Measurements from ENCODE around the gene AIFM2.

The AIFM2 gene

DNA sequence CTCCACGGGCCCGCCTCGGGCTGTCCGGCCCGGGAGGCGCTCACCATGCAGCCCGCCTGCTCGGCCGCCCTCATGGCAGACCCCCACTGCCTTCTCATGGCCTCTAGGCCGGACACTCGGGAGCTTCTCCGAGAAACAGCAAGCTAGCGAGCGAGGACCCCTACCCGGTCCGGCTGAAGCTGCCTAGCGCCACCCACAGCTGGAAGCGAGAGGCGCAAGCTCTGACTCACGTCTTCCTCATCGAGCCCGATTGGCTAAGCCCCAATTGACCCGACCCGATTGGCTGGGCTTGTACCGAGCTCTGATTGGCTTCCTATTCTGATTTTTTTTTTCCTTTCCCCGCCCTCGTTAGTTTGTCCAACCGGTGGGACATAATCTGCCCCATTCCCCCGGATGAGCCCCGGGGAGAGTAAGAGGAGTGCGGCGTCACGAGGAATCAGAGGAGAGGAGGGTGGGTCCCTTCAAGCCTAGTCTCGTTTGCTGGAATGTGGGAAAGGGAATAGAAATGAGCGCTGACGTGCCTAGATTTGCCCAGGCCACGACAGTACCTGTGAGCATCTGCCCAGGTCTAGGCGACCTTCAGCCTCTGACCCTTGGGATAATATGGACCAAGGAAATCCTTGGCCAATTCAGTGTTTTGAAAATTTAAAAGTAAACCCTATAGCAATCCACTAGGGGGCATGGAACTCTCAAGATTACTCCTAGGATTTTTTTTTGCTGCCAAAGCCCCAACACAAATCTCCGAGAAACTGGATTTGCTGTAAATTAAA, 14.0 kb upstream of the AIFM2 start, which contains the start of gene TYSND1 (continued):
- TF ChIP-seq ZNF549 (tag by site-specific recombination; IDR thresholded peaks at IDR 0.05) (no peak), GLIS1 (tag by site-specific recombination; IDR thresholded peaks at IDR 0.05) (peak; percentile 4; the same call in 1 of the 2 replicates), ZNF530 (tag by site-specific recombination; IDR thresholded peaks at IDR 0.05; ENCODE audit: low read depth) (no peak), BCL11A (tag by site-specific recombination; IDR thresholded peaks at IDR 0.05; ENCODE audit: low read depth) (peak; percentile 87), ZBTB20 (tag by site-specific recombination; IDR thresholded peaks at IDR 0.05) (peak; percentile 57), ZNF311 (tag by site-specific recombination; IDR thresholded peaks at IDR 0.05; ENCODE audit: borderline replicate concordance) (no peak), ZSCAN30 (tag by site-specific recombination; IDR thresholded peaks at IDR 0.05) (peak; percentile 57), YY1 (tag by site-specific recombination; IDR thresholded peaks at IDR 0.05) (peak; percentile 26), BCL11B (tag by site-specific recombination; IDR thresholded peaks at IDR 0.05; ENCODE audit: low read depth) (peak; percentile 59; the same call in 1 of the 2 replicates), SALL2 (tag by site-specific recombination; IDR thresholded peaks at IDR 0.05; ENCODE audit: borderline replicate concordance) (no peak), ZNF292 (tag by site-specific recombination; IDR thresholded peaks at IDR 0.05; ENCODE audit: borderline replicate concordance, low read depth) (no peak), ZNF768 (tag by site-specific recombination; IDR thresholded peaks at IDR 0.05) (no peak), ZNF596 (tag by site-specific recombination; IDR thresholded peaks at IDR 0.05) (no peak), SCRT2 (tag by site-specific recombination; IDR thresholded peaks at IDR 0.05) (peak; percentile 82), ZNF660 (tag by site-specific recombination; IDR thresholded peaks at IDR 0.05) (peak; percentile 56; the same call in 1 of the 2 replicates), ZNF664 (tag by site-specific recombination; IDR thresholded peaks at IDR 0.05) (no peak), ZNF544 (tag by site-specific recombination; IDR thresholded peaks at IDR 0.05) (no peak), ZNF624 (tag by site-specific recombination; IDR thresholded peaks at IDR 0.05) (no peak), ZNF776 (tag by site-specific recombination; IDR thresholded peaks at IDR 0.05; ENCODE audit: borderline replicate concordance) (no peak), KLF9 (tag by site-specific recombination; IDR thresholded peaks at IDR 0.05; ENCODE audit: low read depth) (peak; percentile 68; the same call in 1 of the 2 replicates)
- TF ChIP-seq, protein P1, sequence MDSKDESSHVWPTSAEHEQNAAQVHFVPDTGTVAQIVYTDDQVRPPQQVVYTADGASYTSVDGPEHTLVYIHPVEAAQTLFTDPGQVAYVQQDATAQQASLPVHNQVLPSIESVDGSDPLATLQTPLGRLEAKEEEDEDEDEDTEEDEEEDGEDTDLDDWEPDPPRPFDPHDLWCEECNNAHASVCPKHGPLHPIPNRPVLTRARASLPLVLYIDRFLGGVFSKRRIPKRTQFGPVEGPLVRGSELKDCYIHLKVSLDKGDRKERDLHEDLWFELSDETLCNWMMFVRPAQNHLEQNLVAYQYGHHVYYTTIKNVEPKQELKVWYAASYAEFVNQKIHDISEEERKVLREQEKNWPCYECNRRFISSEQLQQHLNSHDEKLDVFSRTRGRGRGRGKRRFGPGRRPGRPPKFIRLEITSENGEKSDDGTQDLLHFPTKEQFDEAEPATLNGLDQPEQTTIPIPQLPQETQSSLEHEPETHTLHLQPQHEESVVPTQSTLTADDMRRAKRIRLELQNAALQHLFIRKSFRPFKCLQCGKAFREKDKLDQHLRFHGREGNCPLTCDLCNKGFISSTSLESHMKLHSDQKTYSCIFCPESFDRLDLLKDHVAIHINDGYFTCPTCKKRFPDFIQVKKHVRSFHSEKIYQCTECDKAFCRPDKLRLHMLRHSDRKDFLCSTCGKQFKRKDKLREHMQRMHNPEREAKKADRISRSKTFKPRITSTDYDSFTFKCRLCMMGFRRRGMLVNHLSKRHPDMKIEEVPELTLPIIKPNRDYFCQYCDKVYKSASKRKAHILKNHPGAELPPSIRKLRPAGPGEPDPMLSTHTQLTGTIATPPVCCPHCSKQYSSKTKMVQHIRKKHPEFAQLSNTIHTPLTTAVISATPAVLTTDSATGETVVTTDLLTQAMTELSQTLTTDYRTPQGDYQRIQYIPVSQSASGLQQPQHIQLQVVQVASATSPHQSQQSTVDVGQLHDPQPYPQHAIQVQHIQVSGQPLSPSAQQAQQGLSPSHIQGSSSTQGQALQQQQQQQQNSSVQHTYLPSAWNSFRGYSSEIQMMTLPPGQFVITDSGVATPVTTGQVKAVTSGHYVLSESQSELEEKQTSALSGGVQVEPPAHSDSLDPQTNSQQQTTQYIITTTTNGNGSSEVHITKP (tag by site-specific recombination; IDR thresholded peaks at IDR 0.05), result peak; percentile 71
- TF ChIP-seq, protein P2, sequence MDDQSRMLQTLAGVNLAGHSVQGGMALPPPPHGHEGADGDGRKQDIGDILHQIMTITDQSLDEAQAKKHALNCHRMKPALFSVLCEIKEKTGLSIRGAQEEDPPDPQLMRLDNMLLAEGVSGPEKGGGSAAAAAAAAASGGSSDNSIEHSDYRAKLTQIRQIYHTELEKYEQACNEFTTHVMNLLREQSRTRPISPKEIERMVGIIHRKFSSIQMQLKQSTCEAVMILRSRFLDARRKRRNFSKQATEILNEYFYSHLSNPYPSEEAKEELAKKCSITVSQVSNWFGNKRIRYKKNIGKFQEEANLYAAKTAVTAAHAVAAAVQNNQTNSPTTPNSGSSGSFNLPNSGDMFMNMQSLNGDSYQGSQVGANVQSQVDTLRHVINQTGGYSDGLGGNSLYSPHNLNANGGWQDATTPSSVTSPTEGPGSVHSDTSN (CRISPR knock-in tag; IDR thresholded peaks at IDR 0.05), result no peak
- TF ChIP-seq, protein P3, sequence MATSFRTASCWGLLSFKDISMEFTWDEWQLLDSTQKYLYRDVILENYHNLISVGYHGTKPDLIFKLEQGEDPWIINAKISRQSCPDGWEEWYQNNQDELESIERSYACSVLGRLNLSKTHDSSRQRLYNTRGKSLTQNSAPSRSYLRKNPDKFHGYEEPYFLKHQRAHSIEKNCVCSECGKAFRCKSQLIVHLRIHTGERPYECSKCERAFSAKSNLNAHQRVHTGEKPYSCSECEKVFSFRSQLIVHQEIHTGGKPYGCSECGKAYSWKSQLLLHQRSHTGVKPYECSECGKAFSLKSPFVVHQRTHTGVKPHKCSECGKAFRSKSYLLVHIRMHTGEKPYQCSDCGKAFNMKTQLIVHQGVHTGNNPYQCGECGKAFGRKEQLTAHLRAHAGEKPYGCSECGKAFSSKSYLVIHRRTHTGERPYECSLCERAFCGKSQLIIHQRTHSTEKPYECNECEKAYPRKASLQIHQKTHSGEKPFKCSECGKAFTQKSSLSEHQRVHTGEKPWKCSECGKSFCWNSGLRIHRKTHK (tag by site-specific recombination; IDR thresholded peaks at IDR 0.05), result no peak
- TF ChIP-seq, protein P4, sequence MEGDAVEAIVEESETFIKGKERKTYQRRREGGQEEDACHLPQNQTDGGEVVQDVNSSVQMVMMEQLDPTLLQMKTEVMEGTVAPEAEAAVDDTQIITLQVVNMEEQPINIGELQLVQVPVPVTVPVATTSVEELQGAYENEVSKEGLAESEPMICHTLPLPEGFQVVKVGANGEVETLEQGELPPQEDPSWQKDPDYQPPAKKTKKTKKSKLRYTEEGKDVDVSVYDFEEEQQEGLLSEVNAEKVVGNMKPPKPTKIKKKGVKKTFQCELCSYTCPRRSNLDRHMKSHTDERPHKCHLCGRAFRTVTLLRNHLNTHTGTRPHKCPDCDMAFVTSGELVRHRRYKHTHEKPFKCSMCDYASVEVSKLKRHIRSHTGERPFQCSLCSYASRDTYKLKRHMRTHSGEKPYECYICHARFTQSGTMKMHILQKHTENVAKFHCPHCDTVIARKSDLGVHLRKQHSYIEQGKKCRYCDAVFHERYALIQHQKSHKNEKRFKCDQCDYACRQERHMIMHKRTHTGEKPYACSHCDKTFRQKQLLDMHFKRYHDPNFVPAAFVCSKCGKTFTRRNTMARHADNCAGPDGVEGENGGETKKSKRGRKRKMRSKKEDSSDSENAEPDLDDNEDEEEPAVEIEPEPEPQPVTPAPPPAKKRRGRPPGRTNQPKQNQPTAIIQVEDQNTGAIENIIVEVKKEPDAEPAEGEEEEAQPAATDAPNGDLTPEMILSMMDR (tag by site-specific recombination; IDR thresholded peaks at IDR 0.05), result peak; percentile 95
- TF ChIP-seq, protein P5, sequence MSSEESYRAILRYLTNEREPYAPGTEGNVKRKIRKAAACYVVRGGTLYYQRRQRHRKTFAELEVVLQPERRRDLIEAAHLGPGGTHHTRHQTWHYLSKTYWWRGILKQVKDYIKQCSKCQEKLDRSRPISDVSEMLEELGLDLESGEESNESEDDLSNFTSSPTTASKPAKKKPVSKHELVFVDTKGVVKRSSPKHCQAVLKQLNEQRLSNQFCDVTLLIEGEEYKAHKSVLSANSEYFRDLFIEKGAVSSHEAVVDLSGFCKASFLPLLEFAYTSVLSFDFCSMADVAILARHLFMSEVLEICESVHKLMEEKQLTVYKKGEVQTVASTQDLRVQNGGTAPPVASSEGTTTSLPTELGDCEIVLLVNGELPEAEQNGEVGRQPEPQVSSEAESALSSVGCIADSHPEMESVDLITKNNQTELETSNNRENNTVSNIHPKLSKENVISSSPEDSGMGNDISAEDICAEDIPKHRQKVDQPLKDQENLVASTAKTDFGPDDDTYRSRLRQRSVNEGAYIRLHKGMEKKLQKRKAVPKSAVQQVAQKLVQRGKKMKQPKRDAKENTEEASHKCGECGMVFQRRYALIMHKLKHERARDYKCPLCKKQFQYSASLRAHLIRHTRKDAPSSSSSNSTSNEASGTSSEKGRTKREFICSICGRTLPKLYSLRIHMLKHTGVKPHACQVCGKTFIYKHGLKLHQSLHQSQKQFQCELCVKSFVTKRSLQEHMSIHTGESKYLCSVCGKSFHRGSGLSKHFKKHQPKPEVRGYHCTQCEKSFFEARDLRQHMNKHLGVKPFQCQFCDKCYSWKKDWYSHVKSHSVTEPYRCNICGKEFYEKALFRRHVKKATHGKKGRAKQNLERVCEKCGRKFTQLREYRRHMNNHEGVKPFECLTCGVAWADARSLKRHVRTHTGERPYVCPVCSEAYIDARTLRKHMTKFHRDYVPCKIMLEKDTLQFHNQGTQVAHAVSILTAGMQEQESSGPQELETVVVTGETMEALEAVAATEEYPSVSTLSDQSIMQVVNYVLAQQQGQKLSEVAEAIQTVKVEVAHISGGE (tag by site-specific recombination; conservative IDR thresholded peaks at IDR 0.05; ENCODE audit: low read depth), result peak; percentile 64
- TF ChIP-seq, protein P6, sequence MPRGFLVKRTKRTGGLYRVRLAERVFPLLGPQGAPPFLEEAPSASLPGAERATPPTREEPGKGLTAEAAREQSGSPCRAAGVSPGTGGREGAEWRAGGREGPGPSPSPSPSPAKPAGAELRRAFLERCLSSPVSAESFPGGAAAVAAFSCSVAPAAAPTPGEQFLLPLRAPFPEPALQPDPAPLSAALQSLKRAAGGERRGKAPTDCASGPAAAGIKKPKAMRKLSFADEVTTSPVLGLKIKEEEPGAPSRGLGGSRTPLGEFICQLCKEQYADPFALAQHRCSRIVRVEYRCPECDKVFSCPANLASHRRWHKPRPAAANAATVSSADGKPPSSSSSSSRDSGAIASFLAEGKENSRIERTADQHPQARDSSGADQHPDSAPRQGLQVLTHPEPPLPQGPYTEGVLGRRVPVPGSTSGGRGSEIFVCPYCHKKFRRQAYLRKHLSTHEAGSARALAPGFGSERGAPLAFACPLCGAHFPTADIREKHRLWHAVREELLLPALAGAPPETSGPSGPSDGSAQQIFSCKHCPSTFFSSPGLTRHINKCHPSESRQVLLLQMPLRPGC (tag by site-specific recombination; IDR thresholded peaks at IDR 0.05), result peak; percentile 81
